HL-60 (cell line): ENCODE data around the gene OR4D5.

Source experiments
- CTCF ChIP-seq: IDR thresholded peaks from one replicate; pipeline ENCODE4 v1.5.1; 2011; ENCODE audit warnings: low read length, control low read depth, inconsistent platforms; ENCODE audit not compliant: insufficient read depth
- GABPA ChIP-seq: IDR thresholded peaks from 2 replicates; pipeline ENCODE4 v1.6.1; 2012; ENCODE audit warnings: low read depth
- POLR2AphosphoS5 ChIP-seq: IDR thresholded peaks from 2 replicates; pipeline ENCODE4 v1.6.1; 2012; ENCODE audit warnings: low read depth
- REST ChIP-seq: IDR thresholded peaks from 2 replicates; pipeline ENCODE4 v1.6.1; 2012; ENCODE audit warnings: low read depth; ENCODE audit not compliant: insufficient replicate concordance
- SPI1 ChIP-seq: IDR thresholded peaks from 2 replicates; pipeline ENCODE4 v1.6.1; 2012; ENCODE audit warnings: low read depth, mild to moderate bottlenecking, borderline replicate concordance

DNA sequence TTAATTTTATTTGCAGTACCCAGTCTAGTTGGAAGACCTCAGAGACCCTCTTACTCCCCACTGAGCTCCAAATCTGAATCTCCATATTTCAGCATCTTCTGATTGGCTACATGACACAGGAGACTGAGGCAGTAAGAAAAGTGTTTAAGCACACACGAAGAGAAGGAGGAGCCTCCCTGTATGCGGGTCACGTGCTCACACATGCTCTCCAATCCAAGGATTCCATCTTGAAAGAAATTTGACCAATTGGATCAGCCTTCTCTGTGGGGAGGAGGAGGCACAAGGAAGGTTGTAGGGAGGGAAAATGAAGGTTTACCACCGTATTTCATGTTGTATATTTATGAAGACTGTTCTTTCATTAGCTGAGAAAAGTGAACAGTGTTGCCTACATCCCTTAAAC lies 3.0 kb downstream of the OR4D5 start:
- TF ChIP-seq CTCF = no peak
- no peak for TF ChIP-seq POLR2AphosphoS5
- no peak for TF ChIP-seq GABPA
- TF ChIP-seq REST = no peak
- TF ChIP-seq SPI1 = no peak
